ENCODE data around the gene GBA2.

Gene GBA2

DNA sequence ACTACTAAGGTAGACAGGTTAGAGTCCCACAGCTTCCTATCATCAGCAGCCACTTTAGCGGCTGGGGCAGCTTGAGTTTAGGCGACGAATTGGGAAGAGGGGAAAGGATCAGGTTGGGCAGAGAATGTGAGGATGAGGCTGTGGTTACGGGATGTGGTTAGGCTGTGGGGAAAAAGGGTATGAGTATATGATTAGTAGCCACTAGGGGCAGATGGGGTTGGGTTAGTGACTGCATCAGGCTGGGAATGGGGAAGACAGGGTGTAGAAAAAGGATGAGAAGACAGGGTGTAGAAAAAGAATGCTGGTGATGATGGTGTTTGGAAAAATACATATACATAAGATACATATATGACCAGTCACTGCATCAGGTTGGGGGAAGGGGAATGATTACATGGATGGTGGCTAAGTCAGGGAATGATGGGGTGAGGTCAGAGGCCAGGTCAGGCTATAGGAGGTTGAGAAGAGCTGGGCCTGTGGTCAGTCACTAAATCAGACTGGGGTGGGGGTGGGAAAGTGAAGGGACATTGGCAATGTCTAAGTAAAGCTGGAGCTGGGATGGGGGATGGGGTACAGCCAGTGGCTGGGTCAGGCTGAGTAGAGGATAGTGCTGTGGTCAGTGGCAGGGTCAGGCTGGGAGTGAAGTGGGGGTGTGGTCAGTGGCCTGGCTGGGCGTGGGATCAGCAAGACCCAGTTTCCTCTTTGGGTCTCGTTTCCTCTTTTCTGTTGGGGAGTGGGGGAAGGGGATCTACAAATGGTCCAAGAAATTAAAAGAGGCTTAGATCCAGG, 19.1 kb downstream of the GBA2 start:
- H3K4me3 ChIP-seq (ENCODE audit: low read depth, low read length), result no peak overlapping the region
- TF ChIP-seq, protein P1, sequence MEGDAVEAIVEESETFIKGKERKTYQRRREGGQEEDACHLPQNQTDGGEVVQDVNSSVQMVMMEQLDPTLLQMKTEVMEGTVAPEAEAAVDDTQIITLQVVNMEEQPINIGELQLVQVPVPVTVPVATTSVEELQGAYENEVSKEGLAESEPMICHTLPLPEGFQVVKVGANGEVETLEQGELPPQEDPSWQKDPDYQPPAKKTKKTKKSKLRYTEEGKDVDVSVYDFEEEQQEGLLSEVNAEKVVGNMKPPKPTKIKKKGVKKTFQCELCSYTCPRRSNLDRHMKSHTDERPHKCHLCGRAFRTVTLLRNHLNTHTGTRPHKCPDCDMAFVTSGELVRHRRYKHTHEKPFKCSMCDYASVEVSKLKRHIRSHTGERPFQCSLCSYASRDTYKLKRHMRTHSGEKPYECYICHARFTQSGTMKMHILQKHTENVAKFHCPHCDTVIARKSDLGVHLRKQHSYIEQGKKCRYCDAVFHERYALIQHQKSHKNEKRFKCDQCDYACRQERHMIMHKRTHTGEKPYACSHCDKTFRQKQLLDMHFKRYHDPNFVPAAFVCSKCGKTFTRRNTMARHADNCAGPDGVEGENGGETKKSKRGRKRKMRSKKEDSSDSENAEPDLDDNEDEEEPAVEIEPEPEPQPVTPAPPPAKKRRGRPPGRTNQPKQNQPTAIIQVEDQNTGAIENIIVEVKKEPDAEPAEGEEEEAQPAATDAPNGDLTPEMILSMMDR (IDR thresholded peaks at IDR 0.05; ENCODE audit: control insufficient read depth, extremely low read depth, insufficient read depth), result peak; percentile 44
- no peak for DNase-seq (ENCODE audit: low read depth)

DNA sequence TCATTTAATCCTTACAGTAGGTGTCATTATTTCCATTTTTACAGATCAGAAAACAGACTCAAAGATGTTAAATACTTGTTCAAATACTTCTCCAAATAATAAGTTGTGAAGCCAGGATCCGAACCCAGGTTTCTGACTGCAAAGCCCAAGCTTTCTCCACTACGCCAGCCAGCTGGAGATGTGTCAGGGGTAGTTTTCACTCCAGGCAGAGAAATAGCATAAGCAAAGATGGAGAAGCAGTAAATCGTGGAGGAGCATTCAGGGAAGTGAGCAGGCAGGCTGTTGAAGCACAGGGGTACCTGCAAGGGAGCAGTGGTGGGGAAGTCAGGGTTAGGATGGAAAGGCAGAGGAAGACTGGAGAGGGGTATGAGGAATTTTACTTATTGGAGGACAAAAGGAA, 19.9 kb downstream of the GBA2 start:
- no peak overlapping the region for H3K4me3 ChIP-seq (ENCODE audit: low read depth, low read length)
- TF ChIP-seq, protein P1 (IDR thresholded peaks at IDR 0.05; ENCODE audit: control insufficient read depth, extremely low read depth, insufficient read depth), result no peak
- DNase-seq (ENCODE audit: low read depth), result no peak

DNA sequence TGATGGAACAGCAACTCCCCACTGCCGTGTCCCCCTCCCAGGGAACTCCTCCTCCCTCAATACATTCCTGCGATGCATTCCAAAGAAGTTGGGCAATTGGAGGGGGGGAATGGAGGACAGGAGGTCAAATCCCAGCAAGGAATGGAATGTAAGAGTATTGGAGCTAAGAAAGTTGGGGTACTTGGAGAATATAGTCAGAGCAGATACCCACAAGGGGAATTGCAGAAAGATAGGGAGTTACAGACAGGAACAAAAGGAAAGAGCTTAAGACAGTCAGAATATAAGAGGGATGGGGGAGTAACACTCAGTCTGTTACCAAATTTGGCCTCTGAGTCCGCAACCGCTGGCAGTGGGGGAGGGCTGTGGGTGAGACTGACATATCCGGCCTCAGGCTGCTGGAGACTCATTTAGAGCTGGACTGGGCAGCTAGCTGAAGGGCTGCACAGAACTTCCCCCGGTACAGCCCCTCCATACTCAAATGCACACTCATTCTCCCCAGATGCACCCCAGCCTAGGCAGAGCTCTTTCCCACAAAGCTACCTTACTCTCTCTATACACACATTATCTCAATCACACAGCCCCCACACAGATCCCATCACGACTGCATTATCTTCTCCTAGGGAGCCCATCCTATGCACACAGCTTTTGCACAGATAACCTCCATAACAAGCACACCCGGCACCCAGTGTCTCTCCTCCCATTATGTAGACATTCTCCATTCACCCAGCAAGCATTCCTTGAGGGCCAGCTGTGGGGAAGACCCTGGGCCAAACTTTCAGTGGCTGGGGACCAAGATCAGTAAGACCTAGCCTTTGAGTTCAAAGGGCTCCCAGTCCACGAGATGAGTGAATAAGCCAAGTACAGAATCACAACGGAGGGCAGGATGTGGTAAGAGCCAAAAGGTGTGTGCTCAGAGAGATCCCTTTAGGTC, 20.7 kb downstream of the GBA2 start:
- no peak overlapping the region for H3K4me3 ChIP-seq (ENCODE audit: low read depth, low read length)
- TF ChIP-seq, protein P1 (IDR thresholded peaks at IDR 0.05; ENCODE audit: control insufficient read depth, extremely low read depth, insufficient read depth), result no peak
- no peak for DNase-seq (ENCODE audit: low read depth)

DNA sequence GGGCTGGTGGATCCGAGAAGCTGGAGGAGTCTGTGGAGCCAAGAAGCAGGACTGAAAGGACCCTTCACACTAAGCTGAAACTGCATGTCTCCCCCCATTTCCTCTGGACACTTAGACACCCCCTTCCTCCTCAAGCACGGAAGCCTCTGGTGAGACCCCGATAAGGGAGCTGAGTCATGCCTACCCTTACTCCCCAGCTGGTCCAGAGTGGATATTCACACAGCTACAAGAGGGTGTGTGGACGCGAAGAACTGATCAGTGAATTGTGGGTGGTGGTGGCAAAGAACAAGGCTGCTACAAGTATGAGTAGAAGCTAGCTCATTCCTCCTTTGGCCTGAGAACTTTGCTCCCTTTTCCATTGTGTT, 21.4 kb downstream of the GBA2 start:
- no peak overlapping the region for H3K4me3 ChIP-seq (ENCODE audit: low read depth, low read length)
- TF ChIP-seq, protein P1 (IDR thresholded peaks at IDR 0.05; ENCODE audit: control insufficient read depth, extremely low read depth, insufficient read depth), result no peak
- DNase-seq (ENCODE audit: low read depth), result no peak

DNA sequence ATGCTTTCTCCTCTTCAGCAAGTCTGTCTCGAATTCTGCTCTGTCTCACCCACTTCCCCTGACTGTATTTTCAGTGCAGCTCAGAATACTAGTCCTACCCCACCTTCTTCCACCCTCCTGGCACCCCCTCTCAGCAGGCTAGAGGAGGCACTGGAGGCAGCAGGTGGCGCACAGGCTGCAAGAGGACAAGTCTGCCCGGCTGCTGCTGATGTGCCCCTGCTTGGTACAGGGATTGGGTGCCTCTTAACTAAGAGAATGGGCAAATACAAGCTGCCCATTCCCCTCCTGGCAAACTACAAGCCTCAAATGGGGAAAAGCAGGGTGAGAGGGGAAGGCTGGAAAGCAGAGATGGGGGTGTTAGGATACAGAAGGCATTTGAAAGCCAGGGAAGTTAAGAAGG, 22.1 kb downstream of the GBA2 start:
- TF ChIP-seq, protein P1 (IDR thresholded peaks at IDR 0.05; ENCODE audit: control insufficient read depth, extremely low read depth, insufficient read depth), result 0 out of 2 replicates have a peak, but pooled peaks have one; percentile 4
- H3K4me3 ChIP-seq (ENCODE audit: low read depth, low read length), result no peak overlapping the region
- no peak for DNase-seq (ENCODE audit: low read depth)

DNA sequence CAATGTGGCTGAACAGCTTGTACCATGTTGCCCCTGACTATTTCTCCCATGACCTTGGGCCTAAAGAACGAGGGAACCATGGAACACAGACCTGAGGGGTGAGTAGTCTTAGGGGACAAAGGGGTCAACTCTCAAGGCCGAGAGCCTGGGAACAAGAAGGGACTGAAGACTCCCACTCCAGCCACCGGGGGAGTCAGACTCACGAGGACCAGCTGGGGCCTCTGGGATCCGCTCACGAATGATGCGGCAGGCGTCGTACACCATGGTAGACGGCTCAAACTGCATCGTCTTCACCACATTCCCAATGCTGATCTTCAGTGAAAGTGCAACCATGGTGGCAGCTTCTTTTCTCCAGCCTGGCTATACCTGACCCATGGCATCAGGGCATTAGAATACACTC, 23.7 kb downstream of the GBA2 start:
- DNase-seq (ENCODE audit: low read depth), result no peak
- TF ChIP-seq, protein P1 (IDR thresholded peaks at IDR 0.05; ENCODE audit: control insufficient read depth, extremely low read depth, insufficient read depth), result no peak
- H3K4me3 ChIP-seq (ENCODE audit: low read depth, low read length), result no peak overlapping the region

Data from LNCaP clone FGC (cell line).